Breast epithelium (tissue), 3 donors: ENCODE results near the gene SLC35B3.

ENCODE experiments used
- CTCF ChIP-seq, 3 donors: fragments of 450-650 bp; IDR thresholded peaks; one replicate each; pipeline ENCODE4 v1.5.1; 2016 to 2017; ENCODE audit warnings: antibody characterized with exemption in 3 of 3, mild to moderate bottlenecking in 3 of 3, moderate library complexity in 3 of 3
- POLR2AphosphoS5 ChIP-seq, 3 donors: sonication (generic); formaldehyde crosslinking; IDR thresholded peaks; one replicate each; pipeline ENCODE4 v1.6.1; 2017; ENCODE audit warnings: antibody characterized with exemption in 3 of 3

GRCh38 chr6:8375916-8376315 is 59.4 kb downstream of the SLC35B3 start:
- TF ChIP-seq CTCF (IDR thresholded peaks at IDR 0.05) (no peak), POLR2AphosphoS5 (IDR thresholded peaks at IDR 0.05) (no peak)
